ENCODE data around the gene GNG4.
A peak's percentile ranks its signal among the peaks of the same experiment; 100 is the strongest.

GNG4 gene

DNA sequence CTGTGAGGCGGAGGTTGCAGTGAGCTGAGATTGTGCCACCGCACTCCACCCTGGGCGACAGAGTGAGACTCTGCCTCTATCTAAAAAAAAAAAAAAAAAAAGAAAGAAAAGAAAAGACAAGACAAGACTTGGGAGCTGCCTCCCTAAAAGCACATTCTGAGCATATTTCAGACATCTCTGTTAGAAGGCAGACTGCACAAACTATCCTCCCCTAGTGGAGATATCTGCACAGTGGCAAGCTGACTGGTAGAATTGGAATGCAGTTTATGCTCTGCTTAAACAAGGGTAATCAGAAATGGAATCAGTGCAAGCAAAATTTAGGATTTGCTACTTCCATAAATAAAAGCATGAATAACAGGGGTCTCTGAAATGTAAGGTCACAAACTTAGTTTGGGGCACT, 31.8 kb downstream of the GNG4 start:
- in situ Hi-C loops (cut with HindIII; ENCODE audit: low sequenced_read_pairs) = no loop called here
- no peak for DNase-seq (ENCODE audit: low read depth)
- no peak overlapping the region for H3K4me3 ChIP-seq (ENCODE audit: low read depth, low read length)
- TF ChIP-seq, protein P1, sequence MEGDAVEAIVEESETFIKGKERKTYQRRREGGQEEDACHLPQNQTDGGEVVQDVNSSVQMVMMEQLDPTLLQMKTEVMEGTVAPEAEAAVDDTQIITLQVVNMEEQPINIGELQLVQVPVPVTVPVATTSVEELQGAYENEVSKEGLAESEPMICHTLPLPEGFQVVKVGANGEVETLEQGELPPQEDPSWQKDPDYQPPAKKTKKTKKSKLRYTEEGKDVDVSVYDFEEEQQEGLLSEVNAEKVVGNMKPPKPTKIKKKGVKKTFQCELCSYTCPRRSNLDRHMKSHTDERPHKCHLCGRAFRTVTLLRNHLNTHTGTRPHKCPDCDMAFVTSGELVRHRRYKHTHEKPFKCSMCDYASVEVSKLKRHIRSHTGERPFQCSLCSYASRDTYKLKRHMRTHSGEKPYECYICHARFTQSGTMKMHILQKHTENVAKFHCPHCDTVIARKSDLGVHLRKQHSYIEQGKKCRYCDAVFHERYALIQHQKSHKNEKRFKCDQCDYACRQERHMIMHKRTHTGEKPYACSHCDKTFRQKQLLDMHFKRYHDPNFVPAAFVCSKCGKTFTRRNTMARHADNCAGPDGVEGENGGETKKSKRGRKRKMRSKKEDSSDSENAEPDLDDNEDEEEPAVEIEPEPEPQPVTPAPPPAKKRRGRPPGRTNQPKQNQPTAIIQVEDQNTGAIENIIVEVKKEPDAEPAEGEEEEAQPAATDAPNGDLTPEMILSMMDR (IDR thresholded peaks at IDR 0.05; ENCODE audit: low read depth, low read length, missing control alignments) = peak; percentile 68

DNA sequence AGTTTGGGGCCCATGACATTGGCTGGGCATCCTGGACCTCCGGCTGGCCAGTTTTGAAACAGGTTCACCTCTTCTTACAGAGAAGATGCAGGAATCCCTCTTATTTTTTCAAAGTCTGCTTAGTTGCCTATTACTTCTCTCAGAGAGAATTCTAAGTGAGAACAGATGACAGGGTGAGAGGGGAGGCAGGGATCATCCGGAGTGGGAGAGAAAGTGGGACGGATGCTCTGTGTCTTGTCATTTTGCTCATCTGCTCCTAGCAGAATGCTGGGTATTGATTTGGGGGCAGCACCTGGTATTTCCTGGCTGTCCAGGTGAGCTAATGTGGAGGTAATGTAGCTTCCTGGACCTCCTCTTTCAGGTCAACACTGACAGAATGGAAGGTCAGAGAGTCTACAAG, 32.4 kb downstream of the GNG4 start:
- TF ChIP-seq, protein P1 (IDR thresholded peaks at IDR 0.05; ENCODE audit: low read depth, low read length, missing control alignments) = no peak
- H3K4me3 ChIP-seq (ENCODE audit: low read depth, low read length) = no peak overlapping the region
- DNase-seq (ENCODE audit: low read depth) = no peak
- in situ Hi-C loops (cut with HindIII; ENCODE audit: low sequenced_read_pairs) = no loop called here

DNA sequence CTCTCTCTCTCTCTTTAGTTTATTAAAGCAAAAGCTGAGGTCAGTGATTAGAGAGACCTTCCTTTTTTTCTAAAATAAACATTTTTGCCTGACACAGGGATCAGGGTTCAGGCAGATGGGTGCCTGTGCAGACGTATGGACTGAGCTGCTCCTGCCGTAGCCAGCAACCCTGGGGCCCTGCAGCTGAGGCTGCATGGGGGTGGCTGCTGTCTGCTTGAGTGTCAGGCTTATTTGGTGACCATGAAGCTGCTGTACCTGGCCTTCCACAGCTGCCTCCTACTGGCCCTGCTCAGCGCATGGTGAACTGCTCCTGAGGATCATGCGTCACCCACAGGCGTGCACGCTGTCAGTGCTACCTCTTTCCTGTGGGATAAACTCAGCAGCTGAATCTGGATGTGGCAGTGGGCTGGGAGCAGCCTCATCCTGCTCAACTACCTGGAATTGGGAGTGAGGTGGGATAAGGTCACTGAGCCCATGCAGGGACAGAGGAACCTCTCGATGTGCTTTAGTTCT, 35.1 kb downstream of the GNG4 start:
- DNase-seq (ENCODE audit: low read depth) = no peak
- H3K4me3 ChIP-seq (ENCODE audit: low read depth, low read length) = no peak overlapping the region
- TF ChIP-seq, protein P1 (IDR thresholded peaks at IDR 0.05; ENCODE audit: low read depth, low read length, missing control alignments) = no peak
- in situ Hi-C loops (cut with HindIII; ENCODE audit: low sequenced_read_pairs) = no loop called here

DNA sequence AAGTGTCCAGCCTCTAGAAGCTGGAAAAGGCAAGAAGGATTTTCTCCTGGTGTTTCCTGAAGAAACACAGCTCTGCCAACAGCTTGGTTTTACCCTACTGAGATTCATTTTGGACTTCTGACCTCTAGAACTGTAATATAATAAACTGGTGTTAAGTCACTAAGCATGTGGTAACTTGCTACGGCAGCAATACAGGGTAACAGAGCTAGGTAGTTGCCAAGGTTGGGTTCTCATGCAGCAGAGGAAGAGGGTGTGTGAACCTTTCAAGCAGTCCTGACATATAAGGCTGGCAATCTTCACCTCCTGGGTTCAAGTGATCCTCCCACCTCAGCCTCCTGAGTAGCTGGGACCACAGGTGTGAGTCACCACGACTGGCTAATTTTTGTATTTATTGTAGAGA, 36.0 kb downstream of the GNG4 start:
- TF ChIP-seq, protein P1 (IDR thresholded peaks at IDR 0.05; ENCODE audit: low read depth, low read length, missing control alignments) = no peak
- H3K4me3 ChIP-seq (ENCODE audit: low read depth, low read length) = no peak overlapping the region
- no peak for DNase-seq (ENCODE audit: low read depth)
- in situ Hi-C loops (cut with HindIII; ENCODE audit: low sequenced_read_pairs) = no loop called here

DNA sequence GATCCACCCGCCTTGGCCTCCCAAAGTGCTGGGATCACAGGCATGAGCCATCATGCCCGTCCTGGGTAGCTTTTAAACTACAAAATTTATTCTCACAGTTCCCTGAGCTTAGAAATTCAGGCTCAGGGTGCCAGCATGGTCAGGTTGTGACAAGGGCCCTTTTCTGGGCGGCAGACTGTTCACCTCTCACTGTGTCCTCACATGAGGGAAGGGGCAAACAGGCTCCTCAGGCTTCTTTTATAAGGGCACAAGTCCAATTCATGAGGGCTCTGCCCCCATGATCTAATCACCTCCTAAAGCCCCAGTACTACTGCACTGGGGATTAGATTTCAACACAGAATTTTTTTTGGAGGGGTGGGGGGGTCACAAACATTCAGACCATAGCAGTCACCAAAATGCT, 36.8 kb downstream of the GNG4 start:
- no peak for DNase-seq (ENCODE audit: low read depth)
- in situ Hi-C loops (cut with HindIII; ENCODE audit: low sequenced_read_pairs) = no loop called here

DNA sequence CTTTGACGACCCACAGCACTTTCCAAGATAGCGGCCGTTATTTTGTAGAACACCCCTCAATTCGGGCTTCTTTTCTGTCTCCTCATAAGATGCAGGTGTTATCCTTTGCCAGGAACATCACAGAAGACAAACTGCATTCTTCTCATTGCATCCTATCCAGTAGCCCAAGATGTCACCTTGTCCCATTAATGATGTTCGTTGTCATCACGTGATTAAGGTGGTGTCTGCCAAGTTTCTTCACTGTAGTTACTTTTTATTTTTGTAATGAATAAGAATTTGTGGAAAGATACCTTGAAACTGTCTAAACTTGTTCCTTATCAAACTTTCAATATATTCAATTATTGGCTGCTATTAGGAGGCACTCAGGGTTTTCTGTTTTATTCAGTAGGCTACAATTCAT, 39.4 kb downstream of the GNG4 start:
- TF ChIP-seq, protein P1 (IDR thresholded peaks at IDR 0.05; ENCODE audit: low read depth, low read length, missing control alignments) = no peak
- in situ Hi-C loops (cut with HindIII; ENCODE audit: low sequenced_read_pairs) = no loop called here
- DNase-seq (ENCODE audit: low read depth) = no peak
- H3K4me3 ChIP-seq (ENCODE audit: low read depth, low read length) = no peak overlapping the region

More for the DNA sequence above, 36.8 kb downstream of the GNG4 start:
- TF ChIP-seq, protein P1 (IDR thresholded peaks at IDR 0.05; ENCODE audit: low read depth, low read length, missing control alignments) = no peak
- H3K4me3 ChIP-seq (ENCODE audit: low read depth, low read length) = no peak overlapping the region

DNA sequence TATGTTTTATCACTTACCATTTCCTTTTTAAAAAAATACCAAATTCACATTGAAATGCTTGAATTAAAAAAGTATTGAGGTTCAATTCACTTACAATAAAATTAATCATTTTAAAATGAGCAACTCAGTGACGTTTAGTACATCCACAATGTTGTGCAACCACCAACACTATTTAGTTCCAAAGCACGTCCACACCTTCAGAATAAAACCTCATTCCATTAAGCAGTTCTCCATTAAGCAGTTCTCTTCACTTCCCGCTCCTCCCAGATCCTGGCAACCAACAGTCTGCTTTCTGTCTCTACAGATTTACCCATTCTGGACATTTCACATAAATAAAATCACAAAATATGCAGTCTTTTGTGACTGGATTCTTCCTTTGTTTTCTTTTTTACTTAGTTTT, 41.3 kb downstream of the GNG4 start:
- DNase-seq (ENCODE audit: low read depth) = no peak
- in situ Hi-C loops (cut with HindIII; ENCODE audit: low sequenced_read_pairs) = no loop called here
- TF ChIP-seq, protein P1 (IDR thresholded peaks at IDR 0.05; ENCODE audit: low read depth, low read length, missing control alignments) = no peak
- H3K4me3 ChIP-seq (ENCODE audit: low read depth, low read length) = no peak overlapping the region

All from astrocyte of the cerebellum (primary cell).